ENCODE data around the gene TERB2.
"Not testable (repeated sequence)": the region's sequence is repeated elsewhere in the genome, so short reads cannot be mapped to it uniquely, and the experiment has no call there.

The TERB2 gene

GRCh38 chr15:44968475-44968874 is 12.0 kb downstream of the TERB2 start:
- TF ChIP-seq, protein P1, sequence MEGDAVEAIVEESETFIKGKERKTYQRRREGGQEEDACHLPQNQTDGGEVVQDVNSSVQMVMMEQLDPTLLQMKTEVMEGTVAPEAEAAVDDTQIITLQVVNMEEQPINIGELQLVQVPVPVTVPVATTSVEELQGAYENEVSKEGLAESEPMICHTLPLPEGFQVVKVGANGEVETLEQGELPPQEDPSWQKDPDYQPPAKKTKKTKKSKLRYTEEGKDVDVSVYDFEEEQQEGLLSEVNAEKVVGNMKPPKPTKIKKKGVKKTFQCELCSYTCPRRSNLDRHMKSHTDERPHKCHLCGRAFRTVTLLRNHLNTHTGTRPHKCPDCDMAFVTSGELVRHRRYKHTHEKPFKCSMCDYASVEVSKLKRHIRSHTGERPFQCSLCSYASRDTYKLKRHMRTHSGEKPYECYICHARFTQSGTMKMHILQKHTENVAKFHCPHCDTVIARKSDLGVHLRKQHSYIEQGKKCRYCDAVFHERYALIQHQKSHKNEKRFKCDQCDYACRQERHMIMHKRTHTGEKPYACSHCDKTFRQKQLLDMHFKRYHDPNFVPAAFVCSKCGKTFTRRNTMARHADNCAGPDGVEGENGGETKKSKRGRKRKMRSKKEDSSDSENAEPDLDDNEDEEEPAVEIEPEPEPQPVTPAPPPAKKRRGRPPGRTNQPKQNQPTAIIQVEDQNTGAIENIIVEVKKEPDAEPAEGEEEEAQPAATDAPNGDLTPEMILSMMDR (IDR thresholded peaks at IDR 0.05; ENCODE audit: low read depth, low read length, missing control alignments), result no peak
- no peak overlapping the region for H3K4me3 ChIP-seq (ENCODE audit: low read depth, low read length)
- DNase-seq (ENCODE audit: low read depth), result no peak

DNA sequence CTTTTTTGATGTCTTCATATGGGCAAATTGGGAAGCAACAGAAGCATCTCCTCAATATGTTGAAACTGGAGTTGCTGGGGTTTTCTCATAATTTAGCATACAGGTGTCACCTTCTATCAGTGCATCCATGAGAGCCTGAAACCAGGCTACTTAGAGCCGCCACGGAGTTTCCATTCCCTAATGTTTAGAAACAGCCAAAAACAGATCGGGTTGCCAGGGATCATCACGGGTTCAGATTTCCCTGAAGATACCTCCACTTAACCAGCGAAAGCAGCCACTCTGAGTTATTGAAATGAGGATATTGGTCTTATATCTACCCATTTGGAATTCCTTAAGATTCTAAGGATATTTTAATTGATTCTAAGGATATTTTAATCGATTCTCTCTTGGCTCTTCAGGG is 14.5 kb downstream of the TERB2 start:
- TF ChIP-seq, protein P1 (IDR thresholded peaks at IDR 0.05; ENCODE audit: low read depth, low read length, missing control alignments), result no peak

GRCh38 chr15:44976183-44976582 is 19.7 kb downstream of the TERB2 start:
- DNase-seq (ENCODE audit: low read depth); H3K4me3 ChIP-seq (ENCODE audit: low read depth, low read length): not testable (repeated sequence)

More for the DNA sequence above, 14.5 kb downstream of the TERB2 start:
- DNase-seq (ENCODE audit: low read depth), result no peak
- no peak overlapping the region for H3K4me3 ChIP-seq (ENCODE audit: low read depth, low read length)

GRCh38 chr15:44977781-44978180 is 21.3 kb downstream of the TERB2 start:
- DNase-seq (ENCODE audit: low read depth); H3K4me3 ChIP-seq (ENCODE audit: low read depth, low read length): not testable (repeated sequence)

- DNase-seq (ENCODE audit: low read depth); H3K4me3 ChIP-seq (ENCODE audit: low read depth, low read length): not testable (repeated sequence)
Measured at GRCh38 chr15:44979617-44980339, 23.3 kb downstream of the TERB2 start.

GRCh38 chr15:44984144-44984543 is 27.7 kb downstream of the TERB2 start:
- H3K4me3 ChIP-seq (ENCODE audit: low read depth, low read length); DNase-seq (ENCODE audit: low read depth): not testable (repeated sequence)

- H3K4me3 ChIP-seq (ENCODE audit: low read depth, low read length); DNase-seq (ENCODE audit: low read depth): not testable (repeated sequence)
Measured at GRCh38 chr15:44986346-44987055, 30.0 kb downstream of the TERB2 start.

GRCh38 chr15:44987711-44988110 is 31.2 kb downstream of the TERB2 start:
- not testable (repeated sequence) for H3K4me3 ChIP-seq (ENCODE audit: low read depth, low read length); DNase-seq (ENCODE audit: low read depth)

DNA sequence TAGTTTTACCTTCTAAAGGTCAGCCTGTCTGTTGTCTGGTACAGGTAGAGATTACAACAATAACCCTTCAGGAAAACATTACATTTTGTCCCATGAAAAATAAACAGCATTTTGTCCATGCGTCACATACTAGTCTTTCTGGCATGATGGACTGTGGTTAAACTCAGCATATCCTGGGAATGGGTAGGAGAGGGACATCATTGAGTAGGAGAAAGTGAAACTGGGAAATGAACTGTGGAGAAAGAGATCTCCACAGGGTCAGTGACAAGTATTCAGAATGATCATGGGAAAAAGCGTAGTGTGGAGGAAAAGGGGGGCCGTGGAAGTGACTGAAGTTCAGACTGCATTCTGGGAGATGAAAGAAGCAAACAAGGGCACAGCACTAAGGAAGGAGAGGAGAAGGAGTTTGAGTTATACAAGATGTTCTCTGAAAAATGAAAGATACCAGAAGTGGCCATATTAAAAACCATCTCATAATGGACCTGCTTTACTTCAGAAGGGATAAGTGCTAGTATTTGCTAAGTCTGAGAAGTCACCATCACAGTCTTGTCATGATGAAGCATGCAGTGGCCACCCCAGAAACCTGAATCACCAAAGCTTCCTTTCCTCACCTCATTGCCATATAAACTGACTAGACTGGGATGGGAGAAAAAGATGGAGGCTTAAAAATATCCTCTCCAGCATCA is 31.8 kb downstream of the TERB2 start:
- not testable (repeated sequence) for H3K4me3 ChIP-seq (ENCODE audit: low read depth, low read length); DNase-seq (ENCODE audit: low read depth)

- H3K4me3 ChIP-seq (ENCODE audit: low read depth, low read length); DNase-seq (ENCODE audit: low read depth): not testable (repeated sequence)
Measured at GRCh38 chr15:44988870-44989219, 32.4 kb downstream of the TERB2 start.

DNA sequence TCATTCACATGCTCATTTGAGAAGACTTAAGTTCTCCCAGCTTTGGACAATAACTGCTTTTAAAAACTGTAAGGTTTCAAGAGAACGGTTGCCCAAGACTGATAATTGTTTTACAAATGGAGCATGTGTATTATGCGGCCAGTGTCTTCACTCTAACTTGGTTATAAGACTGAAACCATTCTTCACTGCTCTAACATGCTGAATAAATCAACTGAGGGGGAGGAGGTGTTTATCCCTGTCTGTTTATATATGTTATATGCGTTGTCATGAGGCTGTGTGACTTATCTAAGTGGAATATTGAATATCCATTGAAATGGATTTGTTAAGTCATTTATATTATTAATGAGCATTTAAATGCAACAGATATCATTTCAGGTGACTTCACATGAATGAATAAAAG is 41.1 kb downstream of the TERB2 start:
- not testable (repeated sequence) for DNase-seq (ENCODE audit: low read depth); H3K4me3 ChIP-seq (ENCODE audit: low read depth, low read length)

DNA sequence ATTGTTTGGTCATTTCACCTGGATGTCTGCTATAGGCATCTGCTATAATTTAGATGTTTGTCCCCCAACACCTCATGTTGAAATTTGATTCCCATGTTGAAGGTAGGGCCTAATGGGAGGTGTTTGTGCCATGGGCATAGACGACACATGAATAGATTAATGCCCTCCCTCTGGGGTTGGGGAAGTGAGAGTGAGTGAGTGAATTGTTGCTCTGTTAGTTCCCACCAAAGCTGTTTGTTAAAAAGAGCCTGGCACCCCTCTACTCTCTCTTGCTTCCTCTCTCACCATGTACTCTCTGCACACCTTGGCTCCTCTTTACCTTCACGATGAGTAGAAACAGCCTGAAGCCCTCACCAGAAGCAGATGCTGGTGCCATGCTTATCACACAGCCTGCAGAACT is 42.6 kb downstream of the TERB2 start:
- no peak for DNase-seq (ENCODE audit: low read depth)
- TF ChIP-seq, protein P1 (IDR thresholded peaks at IDR 0.05; ENCODE audit: low read depth, low read length, missing control alignments), result no peak
- no peak overlapping the region for H3K4me3 ChIP-seq (ENCODE audit: low read depth, low read length)

DNA sequence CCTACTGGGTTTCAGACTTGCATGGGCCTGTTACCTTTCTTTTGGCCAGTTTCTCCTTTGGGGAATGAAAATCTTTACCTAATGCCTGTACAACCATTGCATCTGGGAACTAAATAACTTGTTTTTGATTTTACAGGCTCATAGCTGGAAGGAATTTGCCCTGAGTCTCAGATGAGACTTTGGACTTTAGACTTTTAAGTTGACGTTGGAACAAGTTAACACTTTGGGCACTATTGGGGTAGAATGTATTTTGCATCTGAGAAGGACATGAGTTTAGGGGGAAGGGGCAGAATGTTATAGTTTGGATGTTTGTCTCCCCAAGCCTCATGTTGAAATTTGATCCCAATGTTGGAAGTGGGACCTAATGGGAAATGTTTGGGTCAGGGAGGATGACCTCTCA is 44.7 kb downstream of the TERB2 start:
- not testable (repeated sequence) for DNase-seq (ENCODE audit: low read depth); H3K4me3 ChIP-seq (ENCODE audit: low read depth, low read length)

GRCh38 chr15:45003731-45004410 is 47.4 kb downstream of the TERB2 start:
- not testable (repeated sequence) for H3K4me3 ChIP-seq (ENCODE audit: low read depth, low read length); DNase-seq (ENCODE audit: low read depth)
